GM12878 (cell line): Measurements from ENCODE around the gene RBM44. TPM values are rescaled to one million over a fixed set of nuclear protein-coding genes. Genes with fewer than 3 reads are reported as not detected.

Experiments
- ATAC-seq: fragments of 200-7000 bp; cut with Tn5 transposase; 3 replicates; pipeline ENCODE4 v1.9.1; 2020; ENCODE audit warnings: mild to moderate bottlenecking, moderate library complexity
- BruUV-seq: library from RNA; stranded (reverse); fragments of 400-500 nt; replicated peaks from 2 replicates; lab custom pipeline; 2021; lab: Mats Ljungman, UMichigan
- CTCF ChIA-PET: fragments of 300-600 bp; sonication (Branson Sonifier 250); formaldehyde crosslinking; extraction: SDS; loops from one replicate; lab custom pipeline; 2021; ENCODE audit warnings: inconsistent platforms; lab: Yijun Ruan, JAX
- POLR2A ChIA-PET: fragments of 350-600 bp; formaldehyde crosslinking; extraction: SDS; loops from one replicate; lab custom pipeline; 2021; ENCODE audit warnings: inconsistent platforms; lab: Charles Lee
- RAD21 ChIA-PET: fragments of 300-600 bp; sonication (Branson Sonifier 250); formaldehyde crosslinking; loops from one replicate; lab custom pipeline; 2023; ENCODE audit warnings: antibody characterized with exemption; ENCODE audit not compliant: unreplicated experiment; lab: Charles Lee
- SMC1A ChIA-PET: fragments of 300-600 bp; sonication (Branson Sonifier 250); formaldehyde crosslinking; loops from one replicate; lab custom pipeline; 2023; ENCODE audit not compliant: unreplicated experiment, uncharacterized antibody; lab: Charles Lee
- DNase-seq: peaks from one replicate; pipeline ENCODE4 v3.0.0-alpha.2; 2011; ENCODE audit warnings: low read depth, low spot score
- FAIRE-seq: peaks from 3 replicates; lab custom pipeline; 2011; peaks lifted over from hg19 to GRCh38; lab: Jason Lieb, UNC
- H2AFZ ChIP-seq: 2 replicates; pipeline ENCODE4 v1.6.0; 2011; ENCODE audit warnings: low read depth, low read length, control low read depth; ENCODE audit not compliant: control insufficient read depth
- H3K27ac ChIP-seq: 2 replicates; pipeline ENCODE4 v1.5.1; 2011; ENCODE audit warnings: control low read depth; ENCODE audit not compliant: control insufficient read depth, insufficient read depth
- H3K27me3 ChIP-seq, 2 experiments: replicated peaks in 1 of 2; 2 replicates each; pipeline versions ENCODE4 v1.6.0 to v1.6.1; 2011; ENCODE audit warnings: low read length in 1 of 2; ENCODE audit not compliant: control insufficient read depth in 2 of 2, insufficient read depth in 2 of 2
- H3K36me3 ChIP-seq, 2 experiments: 2 replicates each; pipeline ENCODE4 v1.5.1; 2011; ENCODE audit warnings: low read length in 1 of 2; ENCODE audit not compliant: control insufficient read depth in 2 of 2, insufficient read depth in 2 of 2
- H3K4me1 ChIP-seq: 2 replicates; pipeline ENCODE4 v1.6.1; 2011; ENCODE audit warnings: mild to moderate bottlenecking, low read length, moderate library complexity, mixed read lengths; ENCODE audit not compliant: control insufficient read depth, insufficient read depth
- H3K4me2 ChIP-seq: 2 replicates; pipeline ENCODE4 v1.6.0; 2011; ENCODE audit warnings: control low read depth; ENCODE audit not compliant: control insufficient read depth, insufficient read depth
- H3K4me3 ChIP-seq: fragments of 200-600 bp; sonication (generic); 2 replicates; pipeline ENCODE4 v1.5.1; 2016
- H3K79me2 ChIP-seq: 2 replicates; pipeline ENCODE4 v1.6.0; 2011; ENCODE audit warnings: low read length; ENCODE audit not compliant: control insufficient read depth, insufficient read depth
- H3K9ac ChIP-seq: 2 replicates; pipeline ENCODE4 v1.8.0; 2011; ENCODE audit warnings: low read length, control low read depth, mixed read lengths; ENCODE audit not compliant: control insufficient read depth, insufficient read depth
- H3K9me3 ChIP-seq: replicated peaks from 3 replicates; pipeline ENCODE4 v1.5.1; 2011; ENCODE audit warnings: mild to moderate bottlenecking, low read length; ENCODE audit not compliant: control insufficient read depth, insufficient read depth
- H4K20me1 ChIP-seq: 2 replicates; pipeline ENCODE4 v1.6.0; 2011; ENCODE audit not compliant: control insufficient read depth, insufficient read depth
- ATF2 ChIP-seq: IDR thresholded peaks from 2 replicates; pipeline ENCODE4 v1.6.1; 2012; ENCODE audit warnings: low read length, inconsistent platforms
- ZNF592 ChIP-seq: fragments of 450-650 bp; IDR thresholded peaks from 2 replicates; pipeline ENCODE4 v1.6.1; 2017; ENCODE audit warnings: mild to moderate bottlenecking, moderate library complexity
- ZZZ3 ChIP-seq: IDR thresholded peaks from 2 replicates; pipeline ENCODE4 v1.6.1; 2011; ENCODE audit warnings: low read depth; ENCODE audit not compliant: control insufficient read depth, insufficient read length
- WGBS: methylation state at CpG from one replicate; pipeline ENCODE4 v1.1.6; 2016; ENCODE audit warnings: low lambda C conversion rate; ENCODE audit not compliant: insufficient replicate concordance, insufficient coverage; ENCODE audit errors: missing lambda C conversion rate; 5-methylcytosine and 5-hydroxymethylcytosine counted together
- in situ Hi-C: fragments of 300-500 bp; cut with MboI; formaldehyde crosslinking; loops from 9 replicates; pipeline ENCODE4 v1.14.3; 2018; ENCODE audit warnings: mixed read lengths
- intact Hi-C: fragments of 100-400 bp; cut with micrococcal nuclease; formaldehyde crosslinking; loops from one replicate; pipeline ENCODE4 v1.14.2; 2022; ENCODE audit not compliant: unreplicated experiment
- polyA plus RNA-seq, 11 experiments: library from polyadenylated mRNA; depleted of rRNA in 4 of 11; unstranded in 6 of 11; stranded (reverse) in 5 of 11; fragments of >200 nt; fragmentation: Nextera tagmentation in 4 of 11; fragmentation: Illumina TruSeq in 1 of 11; extraction: Ambion mirVana in 4 of 11; extraction: Trizol in 1 of 11; gene quantifications; 1 replicate in 1 of 11; 2 replicates in 10 of 11; pipeline versions ENCODE4 v1.2.1 to v1.2.3, GENCODE V29; 2011 to 2016; ENCODE audit warnings: inconsistent platforms in 2 of 11, missing spikeins in 2 of 11, low read depth in 1 of 11
- total RNA-seq, 4 experiments: library from RNA; depleted of rRNA in 3 of 4; stranded (reverse); fragments of >200 nt in 3 of 4; fragmentation: Illumina TruSeq in 1 of 4; extraction: Trizol in 1 of 4; gene quantifications; 2 replicates each; pipeline versions ENCODE4 v1.2.1 to v1.2.3, GENCODE V29; 2013 to 2021

Gene RBM44
- total and polyA plus RNA-seq, 10 of the 15 experiments (the other 5 are each of a cell fraction or from before 2014, with no cell fraction given) = 0.14 to 1.4 (median 0.62) TPM; not detected in 1

GRCh38 chr2:237877576-237878307, 79.2 kb downstream of the RBM44 start:
- Histone ChIP-seq H3K9ac (no peak overlapping the region), H3K27me3 (no peaks in the 10 kb centered on the region; a peak in 1 of 4 replicates), H3K79me2 (no peaks in the 10 kb centered on the region), H3K4me3 (no peak overlapping the region), H2AFZ (no peak overlapping the region), H3K4me1 (no peaks in the 10 kb centered on the region; the same call in 1 of the 2 replicates), H3K27ac (no peak overlapping the region), H4K20me1 (no peaks in the 10 kb centered on the region), H3K9me3 (no peaks in the 10 kb centered on the region), H3K4me2 (no peak overlapping the region), H3K36me3 (no peaks in the 10 kb centered on the region)
- ATAC-seq (no peak), FAIRE-seq (no peak), DNase-seq (no peak)
- CTCF ChIA-PET = no interaction called here
- 56% methylated on average over 25 of the region's 25 CpGs for WGBS
- no TSS peak for BruUV-seq
- intact Hi-C loops (no loop called here), in situ Hi-C loops (no loop called here)
- POLR2A ChIA-PET = interaction anchor here (0.5 kb wide), 2 partner anchors 29 to 97 kb away, joined by 3 to 6 read pairs; no protein-coding TSS in a partner anchor
- no peak for TF ChIP-seq ATF2
- no peak for TF ChIP-seq ZNF592
- TF ChIP-seq ZZZ3 = no peak
- RAD21 ChIA-PET = no interaction called here
- SMC1A ChIA-PET = no interaction called here
